Transverse colon (tissue), 4 donors: Measurements from ENCODE around the gene STARD13.

ENCODE experiments used
- CTCF ChIP-seq, 5 experiments: fragments of 200-600 bp in 3 of 5; fragments of 450-650 bp in 2 of 5; sonication (generic) in 3 of 5; IDR thresholded peaks; 1 replicate in 2 of 5; 2 replicates in 3 of 5; pipeline ENCODE4 v1.5.1; 2016 to 2017; ENCODE audit warnings: antibody characterized with exemption in 5 of 5, inconsistent platforms in 3 of 5, mild to moderate bottlenecking in 2 of 5, moderate library complexity in 1 of 5
- EP300 ChIP-seq: sonication (generic); formaldehyde crosslinking; IDR thresholded peaks from one replicate; pipeline ENCODE4 v1.6.1; 2017; ENCODE audit warnings: antibody characterized with exemption, low read depth
- POLR2A ChIP-seq: fragments of 450-650 bp; IDR thresholded peaks from one replicate; pipeline ENCODE4 v1.6.1; 2016; ENCODE audit warnings: antibody characterized with exemption, mild to moderate bottlenecking, moderate library complexity
- POLR2AphosphoS5 ChIP-seq, 3 donors: sonication (generic); formaldehyde crosslinking; IDR thresholded peaks; one replicate each; pipeline ENCODE4 v1.6.1; 2016; ENCODE audit warnings: antibody characterized with exemption in 3 of 3

GRCh38 chr13:33146843-33147611 lies 138.5 kb downstream of the STARD13 start:
- no peak for TF ChIP-seq CTCF (IDR thresholded peaks at IDR 0.05)
- TF ChIP-seq POLR2AphosphoS5 (IDR thresholded peaks at IDR 0.05): no peak
- no peak for TF ChIP-seq POLR2A
- TF ChIP-seq EP300: no peak
